Spinal cord (tissue), 10 donors: ENCODE measurements around the gene KCNH8. TPM values are rescaled to one million over a fixed set of nuclear protein-coding genes. Genes with fewer than 3 reads are reported as not detected.

ENCODE experiments used
- DNase-seq, 6 donors: peaks; one replicate each; pipeline versions ENCODE4 v3.0.0 to v3.0.0-alpha.2; 2013 to 2015; ENCODE audit warnings: low spot score in 6 of 6, low read depth in 4 of 6
- H3K27ac ChIP-seq: one replicate; pipeline ENCODE4 v1.5.1; 2013; ENCODE audit warnings: low read depth, low read length, control low read depth
- H3K27me3 ChIP-seq: one replicate; pipeline ENCODE4 v1.6.1; 2013; ENCODE audit warnings: low read length; ENCODE audit not compliant: control insufficient read depth, insufficient read depth
- H3K36me3 ChIP-seq: one replicate; pipeline ENCODE4 v1.6.1; 2013; ENCODE audit warnings: low read length; ENCODE audit not compliant: control insufficient read depth, insufficient read depth
- H3K4me1 ChIP-seq: one replicate; pipeline ENCODE4 v1.6.1; 2013; ENCODE audit warnings: low read length; ENCODE audit not compliant: control insufficient read depth, insufficient read depth
- H3K4me3 ChIP-seq: one replicate; pipeline ENCODE4 v1.5.1; 2013; ENCODE audit warnings: low read depth, low read length, control low read depth
- H3K9me3 ChIP-seq: one replicate; pipeline ENCODE4 v1.6.1; 2013; ENCODE audit warnings: low read length; ENCODE audit not compliant: control insufficient read depth, insufficient read depth
- WGBS: methylation state at CpG from one replicate; pipeline ENCODE4 v1.1.5; 2013; ENCODE audit warnings: missing lambda C conversion rate; ENCODE audit not compliant: insufficient coverage; 5-methylcytosine and 5-hydroxymethylcytosine counted together
- polyA plus RNA-seq, 2 donors: library from polyadenylated mRNA; unstranded; fragments of 120-200 nt; gene quantifications; one replicate each; pipeline ENCODE4 v1.2.1, GENCODE V29; 2013; ENCODE audit not compliant: insufficient read length in 2 of 2
- total RNA-seq, 2 donors: library from RNA; depleted of rRNA in 1 of 2; stranded (reverse); fragments of 120-200 nt in 1 of 2; fragments of >200 nt in 1 of 2; gene quantifications; one replicate each; pipeline versions ENCODE4 v1.2.3 to v1.2.4, GENCODE V29; 2013 to 2014
- donor health status: healthy.

Gene KCNH8
- total and polyA plus RNA-seq, 4 donors, result 4.1 to 10.6 (median 7.8) TPM

DNA sequence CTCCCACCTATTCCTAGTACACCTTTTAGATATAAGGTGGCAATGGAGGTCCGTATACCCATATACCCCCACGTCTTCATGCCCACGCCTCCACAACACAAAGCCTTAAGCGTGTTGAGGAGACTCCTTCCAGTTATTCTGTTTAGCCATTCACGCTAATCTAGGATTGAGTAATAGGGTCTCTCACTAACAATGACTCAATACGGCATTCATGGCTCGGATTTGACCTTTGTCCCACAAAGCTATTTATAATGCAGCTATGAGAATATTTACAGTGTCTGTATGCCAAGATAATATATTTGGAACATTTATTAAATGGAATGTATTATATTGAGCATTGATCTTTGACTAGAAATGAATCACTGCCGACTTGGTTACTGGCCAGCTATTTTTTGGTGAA, 215.8 kb downstream of the KCNH8 start:
- peak in 1 of 6 donors; percentile 7 for DNase-seq
- H3K4me1 ChIP-seq, result no peaks in the 10 kb centered on the region
- no peaks in the 10 kb centered on the region for H3K36me3 ChIP-seq
- no CpG with 5 or more reads among the region's 8 CpGs for WGBS
- H3K9me3 ChIP-seq, result no peaks in the 10 kb centered on the region
- H3K27me3 ChIP-seq, result no peaks in the 10 kb centered on the region
- H3K4me3 ChIP-seq, result no peak overlapping the region
- H3K27ac ChIP-seq, result no peak overlapping the region

DNA sequence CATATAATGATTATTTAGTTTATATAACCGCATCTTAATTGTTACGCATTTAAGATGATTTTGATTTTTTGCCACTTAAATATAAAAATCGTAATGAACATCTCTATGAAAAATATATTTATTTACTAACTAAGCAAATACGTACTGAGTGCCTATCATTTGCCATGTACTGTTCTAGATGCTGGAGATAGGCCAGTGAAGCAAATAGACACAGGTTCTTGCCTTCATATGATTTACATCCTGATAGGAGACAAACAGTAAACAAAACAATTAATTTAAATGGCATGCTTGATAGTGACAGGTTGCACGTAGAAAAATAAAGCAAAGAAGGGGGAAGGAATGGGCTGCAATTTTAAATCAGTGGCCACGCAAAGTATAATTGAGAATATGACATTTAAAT, 217.2 kb downstream of the KCNH8 start:
- H3K27ac ChIP-seq, result no peak overlapping the region
- no peak overlapping the region for H3K4me3 ChIP-seq
- no peaks in the 10 kb centered on the region for H3K9me3 ChIP-seq
- H3K4me1 ChIP-seq, result no peaks in the 10 kb centered on the region
- H3K27me3 ChIP-seq, result no peaks in the 10 kb centered on the region
- WGBS, result no CpG with 5 or more reads among the region's 6 CpGs
- no peaks in the 10 kb centered on the region for H3K36me3 ChIP-seq
- no peak for DNase-seq

DNA sequence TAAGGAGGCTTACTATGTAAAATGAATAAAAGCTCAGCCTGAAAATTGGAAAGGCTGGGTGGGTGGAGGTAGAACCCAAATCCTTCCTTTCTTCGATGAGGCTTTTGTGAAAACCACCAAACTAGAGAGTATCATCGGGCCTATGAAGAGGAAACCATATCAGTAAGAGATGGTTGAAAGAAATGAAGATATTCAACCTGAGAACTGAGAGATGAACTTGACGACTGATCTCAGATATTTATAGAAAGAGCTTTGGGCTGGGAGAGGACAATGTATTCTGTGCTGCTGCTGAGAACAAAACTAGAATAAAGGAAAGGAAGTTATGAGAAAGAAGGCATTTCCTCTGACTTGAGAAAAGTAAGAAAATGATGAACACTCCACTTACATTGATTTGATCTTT, 236.6 kb downstream of the KCNH8 start:
- Histone ChIP-seq H3K36me3 (no peaks in the 10 kb centered on the region), H3K4me3 (no peak overlapping the region), H3K27me3 (no peaks in the 10 kb centered on the region), H3K27ac (no peak overlapping the region), H3K9me3 (no peaks in the 10 kb centered on the region), H3K4me1 (no peaks in the 10 kb centered on the region)
- no peak for DNase-seq
- WGBS, result 100% methylated on average over 2 of the region's 3 CpGs

DNA sequence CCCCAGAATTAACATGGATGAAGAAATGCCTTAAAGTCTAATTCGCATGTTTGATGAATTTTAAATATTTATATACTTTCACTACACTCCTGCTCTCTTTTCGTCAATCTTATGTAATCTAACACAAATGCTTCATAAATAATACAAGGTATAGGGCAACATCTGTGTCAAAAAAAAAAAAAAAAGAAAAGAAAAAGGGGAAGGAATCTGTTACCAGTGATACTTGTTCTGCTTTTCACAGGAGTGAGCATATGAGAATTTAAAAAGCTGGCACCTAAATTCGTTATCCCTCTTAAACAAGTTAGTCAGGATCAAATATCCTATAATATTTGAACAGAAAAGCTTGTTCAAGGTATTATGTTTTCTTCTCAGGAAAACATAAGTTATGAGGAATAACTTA, 243.8 kb downstream of the KCNH8 start:
- no peak overlapping the region for H3K4me3 ChIP-seq
- no peak for DNase-seq
- WGBS, result no CpG with 5 or more reads among the region's 3 CpGs
- no peaks in the 10 kb centered on the region for H3K27me3 ChIP-seq
- H3K4me1 ChIP-seq, result no peaks in the 10 kb centered on the region
- H3K36me3 ChIP-seq, result no peaks in the 10 kb centered on the region
- H3K27ac ChIP-seq, result no peak overlapping the region
- no peaks in the 10 kb centered on the region for H3K9me3 ChIP-seq

DNA sequence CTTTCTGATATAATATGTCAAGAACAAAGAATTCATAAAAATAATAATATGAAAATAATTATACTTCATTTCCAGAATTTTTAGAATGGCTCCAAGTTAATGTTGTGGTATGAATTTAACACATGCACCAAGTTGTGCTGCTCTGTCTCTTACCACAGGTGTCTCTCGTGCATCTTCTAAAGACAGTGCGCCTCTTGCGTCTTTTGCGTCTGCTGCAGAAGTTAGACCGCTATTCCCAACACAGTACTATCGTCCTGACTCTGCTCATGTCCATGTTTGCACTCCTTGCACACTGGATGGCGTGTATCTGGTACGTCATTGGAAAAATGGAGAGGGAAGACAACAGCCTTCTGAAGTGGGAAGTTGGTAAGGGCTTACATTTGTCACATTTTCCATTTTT, 246.6 kb downstream of the KCNH8 start:
- 95% methylated on average over 5 of the region's 8 CpGs for WGBS
- H3K4me3 ChIP-seq, result no peak overlapping the region

DNA sequence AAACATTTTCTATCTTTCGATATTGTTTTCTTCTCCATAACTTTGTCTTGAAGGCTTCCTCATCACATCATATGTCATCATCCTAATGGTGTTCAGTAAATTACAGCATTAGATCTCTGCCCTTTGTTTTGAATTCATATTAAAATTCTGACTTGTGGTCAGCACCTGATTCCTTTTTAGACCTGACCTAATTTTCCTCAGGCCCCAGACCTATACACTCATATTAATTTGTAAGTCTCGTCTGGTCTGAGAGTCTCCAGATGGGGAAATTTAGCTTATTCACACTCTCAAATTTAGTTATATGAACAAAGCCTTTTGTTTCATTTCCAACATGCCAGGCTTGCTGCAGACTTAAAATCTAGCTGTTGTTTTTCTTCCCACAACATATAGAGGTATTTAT, 248.4 kb downstream of the KCNH8 start:
- Histone ChIP-seq H3K27me3 (no peaks in the 10 kb centered on the region), H3K27ac (no peak overlapping the region), H3K36me3 (no peaks in the 10 kb centered on the region), H3K4me3 (no peak overlapping the region), H3K4me1 (no peaks in the 10 kb centered on the region), H3K9me3 (no peaks in the 10 kb centered on the region)
- DNase-seq, result no peak
- no CpG with 5 or more reads among the region's 2 CpGs for WGBS

More for the DNA sequence above, 246.6 kb downstream of the KCNH8 start:
- no peaks in the 10 kb centered on the region for H3K27me3 ChIP-seq
- DNase-seq, result no peak
- H3K36me3 ChIP-seq, result no peaks in the 10 kb centered on the region
- no peaks in the 10 kb centered on the region for H3K9me3 ChIP-seq
- no peaks in the 10 kb centered on the region for H3K4me1 ChIP-seq
- no peak overlapping the region for H3K27ac ChIP-seq

DNA sequence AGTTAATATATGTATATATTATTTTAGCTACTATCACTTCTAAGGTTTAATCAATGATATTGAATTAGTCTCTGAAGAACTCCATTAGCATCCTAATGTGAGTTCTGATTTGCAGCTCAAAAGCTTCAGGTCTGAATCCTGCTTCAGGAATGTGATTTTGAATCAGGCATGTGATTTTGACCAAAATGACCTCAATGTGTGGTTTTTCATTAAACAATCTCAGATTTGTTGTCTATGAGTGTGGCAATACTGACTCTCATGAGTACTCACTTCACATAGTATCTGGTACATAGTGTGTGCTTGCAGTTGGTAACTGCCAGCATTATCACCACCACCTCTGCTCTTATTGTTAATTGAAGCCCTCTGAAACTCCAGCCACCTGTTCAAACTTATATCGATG, 251.0 kb downstream of the KCNH8 start:
- DNase-seq, result no peak
- H3K27ac ChIP-seq, result no peak overlapping the region
- WGBS, result no CpG with 5 or more reads among the region's 1 CpG
- H3K27me3 ChIP-seq, result no peaks in the 10 kb centered on the region
- H3K9me3 ChIP-seq, result no peaks in the 10 kb centered on the region
- no peaks in the 10 kb centered on the region for H3K36me3 ChIP-seq
- H3K4me3 ChIP-seq, result no peak overlapping the region
- no peaks in the 10 kb centered on the region for H3K4me1 ChIP-seq

DNA sequence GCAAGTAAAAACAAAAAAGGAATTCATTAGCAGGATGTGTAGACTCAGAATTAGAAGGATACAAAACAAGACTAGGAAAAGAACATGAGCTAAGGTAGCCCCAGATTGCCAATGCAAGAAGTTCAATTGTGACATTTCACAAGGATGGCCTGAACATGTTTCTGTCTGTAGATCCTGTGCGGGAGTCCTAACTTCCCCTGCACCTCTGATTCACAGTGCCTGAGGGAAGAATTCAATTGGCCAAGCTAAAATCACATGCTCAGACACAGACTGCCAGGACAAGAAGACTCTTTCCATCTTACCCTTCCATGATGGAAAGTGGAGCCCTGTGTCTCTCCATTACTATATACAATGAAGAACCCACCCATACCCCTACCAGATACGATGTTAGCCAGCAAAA, 251.5 kb downstream of the KCNH8 start:
- Histone ChIP-seq H3K9me3 (no peaks in the 10 kb centered on the region), H3K27me3 (no peaks in the 10 kb centered on the region), H3K4me3 (no peak overlapping the region), H3K27ac (no peak overlapping the region), H3K4me1 (no peaks in the 10 kb centered on the region), H3K36me3 (no peaks in the 10 kb centered on the region)
- no peak for DNase-seq
- 100% methylated on average over 1 of the region's 2 CpGs for WGBS

DNA sequence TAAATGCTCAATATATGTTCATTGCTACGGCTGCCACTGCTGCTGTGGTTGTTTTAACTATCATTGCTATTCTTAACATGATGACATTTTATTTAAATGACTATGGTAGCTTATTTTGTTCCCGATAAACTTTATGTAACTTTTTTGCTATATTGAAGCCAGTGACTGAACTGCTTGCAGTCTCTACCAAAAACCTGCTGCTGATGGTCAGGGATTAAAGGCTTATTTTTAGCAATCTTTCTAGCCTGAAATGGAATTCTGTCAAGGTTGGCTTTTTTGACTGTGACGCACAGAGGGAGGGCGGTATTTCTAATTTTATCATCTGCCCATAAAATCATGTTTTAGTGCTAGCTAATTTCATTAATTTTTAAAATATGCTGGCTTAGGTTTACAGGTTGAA, 271.8 kb downstream of the KCNH8 start:
- no peak for DNase-seq
- Histone ChIP-seq H3K4me1 (no peaks in the 10 kb centered on the region), H3K36me3 (no peaks in the 10 kb centered on the region), H3K27ac (no peak overlapping the region), H3K9me3 (no peaks in the 10 kb centered on the region), H3K4me3 (no peak overlapping the region), H3K27me3 (no peaks in the 10 kb centered on the region)
- WGBS, result no CpG with 5 or more reads among the region's 4 CpGs

DNA sequence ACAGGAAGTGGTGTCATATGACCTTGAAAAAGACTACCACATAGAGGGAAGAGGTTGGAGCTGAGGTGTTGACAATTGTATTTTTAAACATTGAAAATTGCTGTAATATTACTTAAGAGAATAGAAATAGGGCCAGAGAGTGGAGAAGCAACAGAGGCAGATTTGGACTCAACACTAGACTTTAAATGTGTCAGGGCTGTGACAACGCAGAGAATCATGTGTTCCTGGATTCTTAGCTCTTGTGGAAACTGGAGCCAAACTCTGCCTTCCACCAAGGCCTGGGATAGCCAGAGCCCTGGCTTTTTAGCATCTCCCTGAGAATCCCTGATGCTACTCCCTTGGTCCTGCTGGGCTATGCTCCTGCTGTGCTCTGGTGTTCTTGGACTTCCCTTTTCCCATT, 277.5 kb downstream of the KCNH8 start:
- no peak overlapping the region for H3K4me3 ChIP-seq
- no peak for DNase-seq
- H3K9me3 ChIP-seq, result no peaks in the 10 kb centered on the region
- no peaks in the 10 kb centered on the region for H3K27me3 ChIP-seq
- H3K36me3 ChIP-seq, result no peaks in the 10 kb centered on the region
- H3K27ac ChIP-seq, result no peak overlapping the region
- no peaks in the 10 kb centered on the region for H3K4me1 ChIP-seq
- WGBS, result 100% methylated on average over 1 of the region's 1 CpG
